GM19452 (cell line): Measurements from ENCODE around the gene JADE2.
"Not testable (repeated sequence)": the region's sequence is repeated elsewhere in the genome, so short reads cannot be mapped to it uniquely, and the experiment has no call there.

Experiments used
- ATAC-seq: cut with Tn5 transposase; IDR thresholded peaks from one replicate; pipeline ENCODE4 v1.9.1; 2021; ENCODE audit not compliant: unreplicated experiment

JADE2 gene

GRCh38 chr5:134550271-134551214 is 25.1 kb downstream of the JADE2 start:
- no peak for ATAC-seq

GRCh38 chr5:134551901-134552300 is 26.4 kb downstream of the JADE2 start:
- ATAC-seq, result no peak

DNA sequence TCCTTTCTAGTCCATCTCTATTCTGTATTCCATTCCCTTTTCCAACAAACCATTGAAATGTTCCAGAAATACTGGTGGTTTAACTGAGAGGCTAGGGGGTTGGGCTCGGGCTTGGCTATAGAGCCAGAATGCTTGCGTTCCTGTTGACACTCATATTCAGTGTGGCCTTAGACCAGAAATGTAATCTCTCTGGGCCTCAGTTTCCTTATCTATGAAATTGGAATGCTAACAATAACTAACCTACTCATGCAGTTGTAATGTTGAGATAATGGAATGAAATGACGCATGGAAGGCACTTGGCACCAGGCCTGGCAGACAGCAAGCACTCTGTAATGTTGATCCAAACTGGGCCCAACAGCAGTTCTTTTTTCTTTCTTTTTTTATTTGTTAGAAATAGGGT is 26.8 kb downstream of the JADE2 start:
- no peak for ATAC-seq

DNA sequence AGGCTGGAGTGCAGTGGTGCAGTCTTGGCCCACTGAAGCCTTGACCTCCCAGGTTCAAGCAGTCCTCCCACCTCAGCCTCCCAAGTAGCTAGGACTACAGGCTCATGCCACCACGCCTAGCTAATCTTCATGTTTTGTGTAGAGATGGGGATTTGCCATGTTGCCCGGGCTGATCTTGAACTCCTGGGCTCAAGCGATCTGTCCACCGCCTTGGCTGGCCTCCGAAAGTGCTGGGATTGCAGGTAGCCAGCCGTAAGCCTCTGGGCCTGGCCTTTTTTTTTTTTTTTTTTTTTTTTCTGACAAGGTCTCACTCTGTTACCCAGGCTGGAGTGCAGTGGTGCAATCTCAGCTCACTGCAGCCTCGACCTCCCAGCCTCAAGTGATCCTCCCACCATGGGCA is 27.2 kb downstream of the JADE2 start:
- ATAC-seq, result not testable (repeated sequence)

- ATAC-seq, result no peak
These were observed 28.4 kb downstream of the JADE2 start for GRCh38 chr5:134553821-134554267.

- ATAC-seq, result no peak
These were observed 29.1 kb downstream of the JADE2 start for GRCh38 chr5:134554319-134555222.

- ATAC-seq, result no peak
These were observed 29.9 kb downstream of the JADE2 start for GRCh38 chr5:134555223-134555889.

- no peak for ATAC-seq
These were observed 30.4 kb downstream of the JADE2 start for GRCh38 chr5:134555890-134556311.

GRCh38 chr5:134556588-134556987 is 31.1 kb downstream of the JADE2 start:
- ATAC-seq, result not testable (repeated sequence)

GRCh38 chr5:134556994-134557393 is 31.5 kb downstream of the JADE2 start:
- no peak for ATAC-seq

- no peak for ATAC-seq
These were observed 34.2 kb downstream of the JADE2 start for GRCh38 chr5:134559672-134560071.

GRCh38 chr5:134560698-134561097 is 35.2 kb downstream of the JADE2 start:
- ATAC-seq, result no peak

- no peak for ATAC-seq
These were observed 36.4 kb downstream of the JADE2 start for GRCh38 chr5:134561871-134562296.

- no peak for ATAC-seq
These were observed 37.8 kb downstream of the JADE2 start for GRCh38 chr5:134563221-134563620.

DNA sequence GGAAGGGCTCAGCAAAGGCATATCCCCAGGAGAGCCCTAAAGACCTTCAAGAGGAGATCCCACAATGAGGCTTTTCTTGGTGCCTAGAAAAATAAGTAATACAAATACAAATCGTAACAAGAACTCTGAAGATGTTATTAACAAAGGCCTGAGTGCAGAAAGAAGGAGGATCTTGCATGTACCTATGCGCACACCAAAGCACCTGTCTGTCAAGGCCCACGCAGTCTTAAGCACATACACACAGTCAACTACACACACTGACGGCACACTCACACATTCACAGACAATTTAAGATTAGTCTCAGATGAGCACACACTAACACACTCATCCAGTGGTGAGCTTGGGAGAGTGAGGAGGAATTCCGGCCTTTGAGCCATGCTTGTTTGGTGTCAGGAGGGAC is 38.5 kb downstream of the JADE2 start:
- no peak for ATAC-seq

DNA sequence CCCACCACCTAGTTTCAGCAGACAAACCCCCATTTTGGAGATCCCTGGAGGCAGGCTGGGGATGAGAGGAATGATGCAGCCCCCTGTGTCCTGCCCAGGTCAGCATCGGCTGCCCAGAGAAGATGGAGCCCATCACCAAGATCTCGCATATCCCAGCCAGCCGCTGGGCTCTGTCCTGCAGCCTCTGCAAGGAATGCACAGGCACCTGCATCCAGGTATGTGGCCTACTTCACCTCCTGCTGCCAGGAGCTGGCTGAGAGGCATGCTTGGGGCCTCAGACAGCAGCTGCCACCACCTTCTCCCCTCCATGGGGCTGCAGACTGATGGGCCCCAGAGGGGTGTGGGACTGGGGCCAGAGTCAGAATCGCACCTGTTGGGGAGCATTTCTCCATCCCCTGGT is 38.9 kb downstream of the JADE2 start:
- no peak for ATAC-seq

DNA sequence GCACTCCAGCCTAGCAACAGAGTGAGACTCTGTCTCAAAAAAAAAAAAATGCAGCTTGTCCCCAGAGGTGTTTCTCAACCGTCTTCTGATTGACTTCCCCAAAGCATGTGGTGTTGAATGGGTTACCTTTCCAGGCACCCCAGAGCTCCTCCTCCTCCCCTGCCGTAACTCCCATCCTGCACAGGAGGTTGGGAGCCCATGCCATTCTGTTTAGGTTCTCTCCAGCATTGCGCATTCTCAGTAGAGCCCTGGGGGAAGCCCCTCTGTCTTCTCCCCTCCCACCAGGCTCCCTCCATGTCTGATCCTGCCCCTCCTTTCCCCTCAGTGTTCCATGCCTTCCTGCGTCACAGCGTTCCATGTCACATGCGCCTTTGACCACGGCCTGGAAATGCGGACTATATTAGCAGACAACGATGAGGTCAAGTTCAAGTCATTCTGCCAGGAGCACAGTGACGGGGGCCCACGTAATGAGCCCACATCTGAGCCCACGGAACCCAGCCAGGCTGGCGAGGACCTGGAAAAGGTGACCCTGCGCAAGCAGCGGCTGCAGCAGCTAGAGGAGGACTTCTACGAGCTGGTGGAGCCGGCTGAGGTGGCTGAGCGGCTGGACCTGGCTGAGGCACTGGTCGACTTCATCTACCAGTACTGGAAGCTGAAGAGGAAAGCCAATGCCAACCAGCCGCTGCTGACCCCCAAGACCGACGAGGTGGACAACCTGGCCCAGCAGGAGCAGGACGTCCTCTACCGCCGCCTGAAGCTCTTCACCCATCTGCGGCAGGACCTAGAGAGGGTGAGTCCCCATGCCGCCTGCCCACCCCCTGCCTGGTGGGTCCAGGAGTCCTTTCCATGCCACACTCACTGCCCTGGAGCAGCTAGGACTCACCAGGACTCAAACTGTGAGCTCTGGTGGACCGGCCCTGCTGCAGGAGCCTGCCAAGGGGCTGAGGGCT is 40.6 kb downstream of the JADE2 start:
- ATAC-seq, result no peak

DNA sequence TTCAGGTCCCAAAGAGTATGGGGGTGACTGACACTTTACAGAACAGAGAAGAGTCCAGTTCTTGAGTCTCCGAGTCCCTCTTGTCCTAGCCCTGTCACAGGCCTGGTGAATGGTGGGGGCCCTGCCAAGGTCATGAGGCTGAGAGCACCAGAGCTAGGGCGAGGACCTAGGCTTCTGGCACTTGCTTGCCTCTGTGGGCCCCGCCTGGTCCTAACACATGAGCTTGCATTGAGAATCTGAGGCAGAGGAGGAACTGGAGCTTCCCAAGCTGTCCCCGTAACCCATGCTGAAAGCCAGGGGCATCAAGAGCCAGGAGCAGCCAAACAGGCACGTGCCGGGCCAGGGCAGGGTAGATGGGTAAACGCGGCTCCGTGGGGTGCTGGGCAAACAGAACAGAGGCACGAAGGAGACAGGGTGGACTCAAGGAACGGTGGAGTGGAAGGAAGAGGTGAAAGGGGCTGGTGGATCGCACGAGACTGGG is 41.3 kb downstream of the JADE2 start:
- no peak for ATAC-seq

- ATAC-seq, result no peak
These were observed 42.3 kb downstream of the JADE2 start for GRCh38 chr5:134567641-134568336.
